ENCODE data around the gene FTCD. TPM values are rescaled to one million over a fixed set of nuclear protein-coding genes. Genes with fewer than 3 reads are reported as not detected.

FTCD gene
- total and polyA plus RNA-seq, 2 of the 4 experiments (the other 2 are of a cell fraction), result 0.55 TPM; not detected in 1

GRCh38 chr21:46184625-46185555, 29.5 kb upstream of the FTCD start:
- Histone ChIP-seq H4K8ac (ENCODE audit: low read depth in 2 of 2, low read length in 2 of 2) (peak overlapping the region; percentile 79 to 92), H3K4me2 (ENCODE audit: low read depth, low read length) (peak overlapping the region; percentile 83), H2BK15ac (ENCODE audit: low read depth, low read length) (peak overlapping the region; percentile 43; the same call in 1 of the 3 replicates), H2BK120ac (ENCODE audit: low read depth, low read length) (peak overlapping the region; percentile 75), H2BK5ac (ENCODE audit: low read depth, low read length, poor library complexity, severe bottlenecking) (peak overlapping the region; percentile 83), H2AK5ac (ENCODE audit: low read depth, low read length) (0 out of 2 replicates have a peak overlapping the region, but pooled peaks have one; percentile 54), H4K5ac (ENCODE audit: low read depth, low read length) (peak overlapping the region; percentile 45), H3K18ac (ENCODE audit: low read depth, low read length) (peak overlapping the region; percentile 16; the same call in 1 of the 2 replicates), H2AK9ac (replicated peaks; ENCODE audit: low read depth, low read length, poor library complexity) (peak overlapping the region; percentile 92), H3K79me1 (ENCODE audit: low read depth in 1 of 2, low read length in 2 of 2) (peaks cover 0 to 8% of the 10 kb centered on the region in 2 experiments; a peak in 1 of 4 replicates), H3K4me3 (ENCODE audit: insufficient read depth, low read depth, low read length) (peak overlapping the region; percentile 55), H2BK20ac (ENCODE audit: low read depth, low read length) (0 out of 2 replicates have a peak overlapping the region, but pooled peaks have one; percentile 8), H3K4me1 (ENCODE audit: control insufficient read depth, insufficient read depth, low read length) (peaks cover 21% of the 10 kb centered on the region), H3K56ac (ENCODE audit: extremely low read depth, insufficient read depth, low read length) (peak overlapping the region; percentile 78), H4K20me1 (ENCODE audit: insufficient read depth, low read length) (no peaks in the 10 kb centered on the region), H3K23ac (ENCODE audit: low read depth, low read length) (0 out of 2 replicates have a peak overlapping the region, but pooled peaks have one; percentile 35), H3K27me3 (ENCODE audit: control insufficient read depth, insufficient read depth, low read length) (no peaks in the 10 kb centered on the region), H4K91ac (ENCODE audit: insufficient read depth, low read depth, low read length) (peak overlapping the region; percentile 81), H3K36me3 (ENCODE audit: control insufficient read depth, insufficient read depth, low read length) (0 out of 2 replicates have a peak, but pooled peaks cover 2% of the 10 kb centered on the region), H3K27ac (ENCODE audit: insufficient read depth, low read length) (peak overlapping the region; percentile 70), H2AFZ (replicated peaks; ENCODE audit: low read length, poor library complexity) (peak overlapping the region; percentile 99), H3K4ac (ENCODE audit: low read depth, low read length) (peak overlapping the region; percentile 57), H3K9me3 (ENCODE audit: control insufficient read depth, insufficient read depth, low read length) (no peaks in the 10 kb centered on the region), H3K14ac (replicated peaks; ENCODE audit: low read depth, low read length) (0 out of 2 replicates have a peak overlapping the region, but pooled peaks have one; percentile 5), H3K9me1 (ENCODE audit: insufficient read depth, low read length) (peaks cover 13% of the 10 kb centered on the region), H3K9ac (ENCODE audit: low read depth, low read length) (peak overlapping the region; percentile 43)
- ChIA-PET CTCF (no interaction called here), POLR2A (ENCODE audit: unreplicated experiment) (interaction anchor here (0.9 kb wide), 1 partner anchor 10 kb away, joined by 3 read pairs; no protein-coding TSS in a partner anchor)
- DNase-seq (peak; percentile 75), ATAC-seq (ENCODE audit: low read depth) (peak; percentile 81)
- dilution Hi-C loops (cut with HindIII; ENCODE audit: low sequenced_read_pairs, unreplicated experiment) (no loop called here), in situ Hi-C loops (cut with MboI; ENCODE audit: low sequenced_read_pairs) (no loop called here), intact Hi-C loops (cut with micrococcal nuclease) (no loop called here)
- TF ChIP-seq BHLHE40 (IDR thresholded peaks at IDR 0.05; ENCODE audit: low read depth, low read length) (no peak), MAZ (IDR thresholded peaks at IDR 0.05; ENCODE audit: borderline replicate concordance, low read depth, low read length) (peak; percentile 48; the same call in 1 of the 2 replicates), CEBPB (IDR thresholded peaks at IDR 0.05; ENCODE audit: low read depth, low read length) (peak; percentile 83), FOS (IDR thresholded peaks at IDR 0.05; ENCODE audit: low read depth, low read length) (0 out of 2 replicates have a peak, but pooled peaks have one; percentile 54)
- BruUV-seq (replicated peaks), result no TSS peak
- 3% methylated on average over 6 of the region's 30 CpGs; no CpG with 5 or more reads in 1 of the 2 experiments for WGBS, 2 experiments (ENCODE audit: extremely low coverage in 2 of 2, insufficient read length in 1 of 2)
